Right renal pelvis (tissue), 4 donors: ENCODE results near the gene SIRPG. TPM values are rescaled to one million over a fixed set of nuclear protein-coding genes. Genes with fewer than 3 reads are reported as not detected.
"Not testable (repeated sequence)": the region's sequence is repeated elsewhere in the genome, so short reads cannot be mapped to it uniquely, and the experiment has no call there.

Experiments used
- DNase-seq, 4 donors: peaks; one replicate each; pipeline ENCODE4 v3.0.0-alpha.2; 2013; ENCODE audit warnings: low read depth in 4 of 4, low spot score in 3 of 4, missing footprints in 1 of 4
- polyA plus RNA-seq, 4 donors: library from polyadenylated mRNA; unstranded; fragments of 120-200 nt; gene quantifications; one replicate each; pipeline ENCODE4 v1.2.1, GENCODE V29; 2013; ENCODE audit not compliant: insufficient read length in 4 of 4

The SIRPG gene
- polyA plus RNA-seq, 4 donors, result 0.16 TPM; not detected in 3

GRCh38 chr20:1608678-1609347, 48.8 kb downstream of the SIRPG start:
- DNase-seq, result not testable (repeated sequence)

- no peak for DNase-seq
Measured at GRCh38 chr20:1600736-1601135, 56.8 kb downstream of the SIRPG start.

- DNase-seq, result no peak
Measured at GRCh38 chr20:1595333-1595732, 62.2 kb downstream of the SIRPG start.

GRCh38 chr20:1588533-1589460, 68.8 kb downstream of the SIRPG start:
- no peak for DNase-seq

- DNase-seq, result no peak
Measured at GRCh38 chr20:1587781-1588532, 69.6 kb downstream of the SIRPG start.

- DNase-seq, result no peak
Measured at GRCh38 chr20:1579488-1579887, 78.1 kb downstream of the SIRPG start.

Other genes with a start within 250 kb of the SIRPG start
- 100 to 1,000 TPM in 2 of 4 donors, 10 to 100 TPM in 2; 93.9 to 110 (median 103) TPM for gene NSFL1C, start 190.9 kb downstream of the SIRPG start, polyA plus RNA-seq
- gene SIRPB2, start 166.4 kb downstream of the SIRPG start, polyA plus RNA-seq, result under 1 TPM; 0.25 to 0.75 (median 0.45) TPM
- gene SIRPD, start 100.1 kb downstream of the SIRPG start, polyA plus RNA-seq, result not detected
- 1 to 10 TPM in 3 of 4 donors, under 1 TPM in 1; 0.30 to 2.3 (median 1.4) TPM for gene SIRPB1, start 37.8 kb downstream of the SIRPG start, polyA plus RNA-seq
- gene SIRPA, start 237.6 kb upstream of the SIRPG start, polyA plus RNA-seq, result 10 to 100 TPM; 29.0 to 32.5 (median 29.9) TPM